Measurements from ENCODE around the gene TMEM167B.

TMEM167B gene

DNA sequence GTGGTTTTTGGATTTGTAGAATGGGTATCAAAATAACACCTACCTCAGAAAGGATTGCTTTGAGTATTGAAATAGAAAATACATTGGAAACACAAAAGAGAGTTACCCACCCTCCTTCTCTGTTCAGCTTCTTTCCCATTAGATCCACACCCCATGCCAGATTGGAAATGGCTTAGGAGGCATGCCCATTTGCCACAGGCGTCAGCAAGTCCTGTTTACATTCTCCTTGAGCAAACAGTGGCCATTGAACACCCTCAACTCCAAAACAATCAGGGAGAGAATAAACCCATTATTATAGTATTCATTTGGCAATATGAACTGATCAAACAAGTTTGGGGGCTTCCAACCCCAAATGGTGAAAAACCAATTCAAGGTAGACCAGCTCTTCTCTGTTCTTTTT, 25.7 kb downstream of the TMEM167B start:
- Histone ChIP-seq H3K4me3 (ENCODE audit: low read depth in 1 of 2, low read length in 2 of 2) (no peak overlapping the region), H3K36me3 (ENCODE audit: insufficient read depth, low read length) (no peaks in the 10 kb centered on the region), H3K27ac (ENCODE audit: low read depth, low read length) (no peak overlapping the region), H3K27me3 (ENCODE audit: control insufficient read depth in 1 of 2, insufficient read depth in 2 of 2, low read length in 2 of 2) (peaks cover 18 to 26% of the 10 kb centered on the region in 2 donors), H3K9me3 (ENCODE audit: low read length) (no peaks in the 10 kb centered on the region), H3K4me1 (ENCODE audit: insufficient read depth, low read length) (peaks cover 21% of the 10 kb centered on the region), H3K9ac (ENCODE audit: low read length) (no peak overlapping the region)

GRCh38 chr1:109118089-109118488, 27.5 kb downstream of the TMEM167B start:
- H3K27me3 ChIP-seq (ENCODE audit: control insufficient read depth in 1 of 2, insufficient read depth in 2 of 2, low read length in 2 of 2), result peaks cover 18 to 26% of the 10 kb centered on the region in 2 donors
- H3K9ac ChIP-seq (ENCODE audit: low read length), result no peak overlapping the region
- H3K36me3 ChIP-seq (ENCODE audit: insufficient read depth, low read length), result no peaks in the 10 kb centered on the region
- H3K4me3 ChIP-seq (ENCODE audit: low read depth in 1 of 2, low read length in 2 of 2), result no peak overlapping the region
- H3K27ac ChIP-seq (ENCODE audit: low read depth, low read length), result no peak overlapping the region
- no peaks in the 10 kb centered on the region for H3K9me3 ChIP-seq (ENCODE audit: low read length)
- H3K4me1 ChIP-seq (ENCODE audit: insufficient read depth, low read length), result peaks cover 8% of the 10 kb centered on the region

- Histone ChIP-seq H3K27ac (ENCODE audit: low read depth, low read length) (no peak overlapping the region), H3K4me1 (ENCODE audit: insufficient read depth, low read length) (no peaks in the 10 kb centered on the region), H3K27me3 (ENCODE audit: control insufficient read depth in 1 of 2, insufficient read depth in 2 of 2, low read length in 2 of 2) (peaks cover 0 to 11% of the 10 kb centered on the region in 2 donors), H3K9me3 (ENCODE audit: low read length) (no peaks in the 10 kb centered on the region), H3K4me3 (ENCODE audit: low read depth in 1 of 2, low read length in 2 of 2) (no peak overlapping the region), H3K36me3 (ENCODE audit: insufficient read depth, low read length) (no peaks in the 10 kb centered on the region), H3K9ac (ENCODE audit: low read length) (no peak overlapping the region)
Observed at GRCh38 chr1:109120356-109120755, 29.8 kb downstream of the TMEM167B start.

DNA sequence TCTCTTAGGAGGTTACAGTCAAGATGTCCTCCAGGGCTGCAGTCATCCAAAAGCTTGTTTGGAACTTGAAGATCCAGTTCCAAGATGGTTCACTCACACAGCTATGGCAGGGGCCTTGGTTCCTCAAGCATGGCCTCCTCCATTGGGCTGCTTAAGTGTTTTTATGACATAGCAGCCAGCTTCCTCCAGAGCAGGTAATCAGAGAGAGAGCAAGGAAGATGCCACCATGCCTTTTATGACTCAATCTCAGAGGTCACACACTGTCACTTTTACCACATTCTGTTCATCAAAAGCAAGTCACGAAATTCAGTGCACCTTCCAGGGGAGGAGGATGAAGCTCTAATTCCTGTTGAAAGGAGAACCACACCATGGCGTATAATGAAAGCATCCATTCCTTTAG, 40.5 kb downstream of the TMEM167B start:
- Histone ChIP-seq H3K27me3 (ENCODE audit: control insufficient read depth in 1 of 2, insufficient read depth in 2 of 2, low read length in 2 of 2) (no peaks in the 10 kb centered on the region), H3K36me3 (ENCODE audit: insufficient read depth, low read length) (no peaks in the 10 kb centered on the region), H3K4me3 (ENCODE audit: low read depth in 1 of 2, low read length in 2 of 2) (no peak overlapping the region), H3K9ac (ENCODE audit: low read length) (no peak overlapping the region), H3K27ac (ENCODE audit: low read depth, low read length) (no peak overlapping the region), H3K4me1 (ENCODE audit: insufficient read depth, low read length) (no peaks in the 10 kb centered on the region), H3K9me3 (ENCODE audit: low read length) (no peaks in the 10 kb centered on the region)

DNA sequence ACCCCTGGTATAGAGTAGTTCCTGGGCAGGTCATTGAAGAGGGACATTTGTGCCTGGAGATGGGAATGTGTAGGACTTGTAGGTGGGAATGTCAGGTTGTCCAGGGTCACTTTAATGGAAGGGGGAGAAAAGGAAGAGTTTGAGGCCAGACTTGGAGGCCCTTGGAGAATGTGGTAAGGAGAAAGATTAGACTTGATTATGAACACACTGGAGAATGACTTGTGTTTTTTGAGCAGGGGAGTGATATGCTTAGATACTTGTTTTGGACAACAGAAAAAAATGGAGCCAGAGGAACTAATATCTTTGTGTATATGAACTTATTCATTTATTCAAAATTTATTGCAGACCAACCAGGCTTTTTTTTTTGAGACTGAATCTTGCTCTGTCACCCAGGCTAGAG, 41.2 kb downstream of the TMEM167B start:
- Histone ChIP-seq H3K4me1 (ENCODE audit: insufficient read depth, low read length) (no peaks in the 10 kb centered on the region), H3K9me3 (ENCODE audit: low read length) (no peaks in the 10 kb centered on the region), H3K9ac (ENCODE audit: low read length) (no peak overlapping the region), H3K36me3 (ENCODE audit: insufficient read depth, low read length) (no peaks in the 10 kb centered on the region), H3K4me3 (ENCODE audit: low read depth in 1 of 2, low read length in 2 of 2) (no peak overlapping the region), H3K27me3 (ENCODE audit: control insufficient read depth in 1 of 2, insufficient read depth in 2 of 2, low read length in 2 of 2) (no peaks in the 10 kb centered on the region), H3K27ac (ENCODE audit: low read depth, low read length) (no peak overlapping the region)

GRCh38 chr1:109133002-109133706, 42.6 kb downstream of the TMEM167B start:
- no peaks in the 10 kb centered on the region for H3K27me3 ChIP-seq (ENCODE audit: control insufficient read depth in 1 of 2, insufficient read depth in 2 of 2, low read length in 2 of 2)
- H3K36me3 ChIP-seq (ENCODE audit: insufficient read depth, low read length), result no peaks in the 10 kb centered on the region
- no peaks in the 10 kb centered on the region for H3K9me3 ChIP-seq (ENCODE audit: low read length)
- no peak overlapping the region for H3K27ac ChIP-seq (ENCODE audit: low read depth, low read length)
- no peaks in the 10 kb centered on the region for H3K4me1 ChIP-seq (ENCODE audit: insufficient read depth, low read length)
- no peak overlapping the region for H3K4me3 ChIP-seq (ENCODE audit: low read depth in 1 of 2, low read length in 2 of 2)
- H3K9ac ChIP-seq (ENCODE audit: low read length), result no peak overlapping the region

- Histone ChIP-seq H3K9ac (ENCODE audit: low read length) (no peak overlapping the region), H3K4me3 (ENCODE audit: low read depth in 1 of 2, low read length in 2 of 2) (no peak overlapping the region), H3K36me3 (ENCODE audit: insufficient read depth, low read length) (no peaks in the 10 kb centered on the region), H3K4me1 (ENCODE audit: insufficient read depth, low read length) (no peaks in the 10 kb centered on the region), H3K27me3 (ENCODE audit: control insufficient read depth in 1 of 2, insufficient read depth in 2 of 2, low read length in 2 of 2) (no peaks in the 10 kb centered on the region), H3K9me3 (ENCODE audit: low read length) (no peaks in the 10 kb centered on the region), H3K27ac (ENCODE audit: low read depth, low read length) (no peak overlapping the region)
Observed at GRCh38 chr1:109133815-109134214, 43.3 kb downstream of the TMEM167B start.

DNA sequence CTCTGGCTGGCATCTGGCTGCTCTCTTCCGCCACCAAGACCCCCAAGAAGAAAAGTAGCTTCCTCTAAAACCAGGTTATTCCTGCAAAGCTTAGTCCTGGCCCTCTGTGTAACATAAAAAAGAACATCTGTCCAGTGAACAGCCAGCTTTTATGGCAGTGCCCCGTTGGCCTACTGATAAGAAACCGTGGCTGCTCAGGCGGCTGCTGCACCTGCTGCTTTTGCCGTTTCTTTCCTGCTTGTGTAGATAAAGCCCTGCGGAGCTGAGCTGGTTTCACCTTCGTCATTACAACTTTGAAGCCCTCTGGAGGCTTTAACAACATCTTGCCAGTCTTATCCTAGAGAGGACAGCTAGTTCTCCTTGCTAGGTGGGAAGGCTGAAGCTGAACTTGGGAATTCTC, 43.9 kb downstream of the TMEM167B start:
- no peak overlapping the region for H3K9ac ChIP-seq (ENCODE audit: low read length)
- no peaks in the 10 kb centered on the region for H3K4me1 ChIP-seq (ENCODE audit: insufficient read depth, low read length)
- H3K4me3 ChIP-seq (ENCODE audit: low read depth in 1 of 2, low read length in 2 of 2), result no peak overlapping the region
- H3K27ac ChIP-seq (ENCODE audit: low read depth, low read length), result no peak overlapping the region
- H3K36me3 ChIP-seq (ENCODE audit: insufficient read depth, low read length), result no peaks in the 10 kb centered on the region
- H3K27me3 ChIP-seq (ENCODE audit: control insufficient read depth in 1 of 2, insufficient read depth in 2 of 2, low read length in 2 of 2), result no peaks in the 10 kb centered on the region
- H3K9me3 ChIP-seq (ENCODE audit: low read length), result no peaks in the 10 kb centered on the region

GRCh38 chr1:109135940-109136339, 45.4 kb downstream of the TMEM167B start:
- Histone ChIP-seq H3K36me3 (ENCODE audit: insufficient read depth, low read length) (no peaks in the 10 kb centered on the region), H3K27me3 (ENCODE audit: control insufficient read depth in 1 of 2, insufficient read depth in 2 of 2, low read length in 2 of 2) (no peaks in the 10 kb centered on the region), H3K4me1 (ENCODE audit: insufficient read depth, low read length) (no peaks in the 10 kb centered on the region), H3K4me3 (ENCODE audit: low read depth in 1 of 2, low read length in 2 of 2) (no peak overlapping the region), H3K9me3 (ENCODE audit: low read length) (no peaks in the 10 kb centered on the region), H3K9ac (ENCODE audit: low read length) (no peak overlapping the region), H3K27ac (ENCODE audit: low read depth, low read length) (no peak overlapping the region)

GRCh38 chr1:109136766-109137165, 46.2 kb downstream of the TMEM167B start:
- Histone ChIP-seq H3K4me3 (ENCODE audit: low read depth in 1 of 2, low read length in 2 of 2) (no peak overlapping the region), H3K27ac (ENCODE audit: low read depth, low read length) (no peak overlapping the region), H3K36me3 (ENCODE audit: insufficient read depth, low read length) (no peaks in the 10 kb centered on the region), H3K27me3 (ENCODE audit: control insufficient read depth in 1 of 2, insufficient read depth in 2 of 2, low read length in 2 of 2) (no peaks in the 10 kb centered on the region), H3K9me3 (ENCODE audit: low read length) (no peaks in the 10 kb centered on the region), H3K9ac (ENCODE audit: low read length) (no peak overlapping the region), H3K4me1 (ENCODE audit: insufficient read depth, low read length) (no peaks in the 10 kb centered on the region)

GRCh38 chr1:109137958-109138357, 47.4 kb downstream of the TMEM167B start:
- H3K36me3 ChIP-seq (ENCODE audit: insufficient read depth, low read length), result no peaks in the 10 kb centered on the region
- H3K4me3 ChIP-seq (ENCODE audit: low read depth in 1 of 2, low read length in 2 of 2), result no peak overlapping the region
- H3K27me3 ChIP-seq (ENCODE audit: control insufficient read depth in 1 of 2, insufficient read depth in 2 of 2, low read length in 2 of 2), result no peaks in the 10 kb centered on the region
- H3K9me3 ChIP-seq (ENCODE audit: low read length), result no peaks in the 10 kb centered on the region
- H3K27ac ChIP-seq (ENCODE audit: low read depth, low read length), result no peak overlapping the region
- no peak overlapping the region for H3K9ac ChIP-seq (ENCODE audit: low read length)
- no peaks in the 10 kb centered on the region for H3K4me1 ChIP-seq (ENCODE audit: insufficient read depth, low read length)

DNA sequence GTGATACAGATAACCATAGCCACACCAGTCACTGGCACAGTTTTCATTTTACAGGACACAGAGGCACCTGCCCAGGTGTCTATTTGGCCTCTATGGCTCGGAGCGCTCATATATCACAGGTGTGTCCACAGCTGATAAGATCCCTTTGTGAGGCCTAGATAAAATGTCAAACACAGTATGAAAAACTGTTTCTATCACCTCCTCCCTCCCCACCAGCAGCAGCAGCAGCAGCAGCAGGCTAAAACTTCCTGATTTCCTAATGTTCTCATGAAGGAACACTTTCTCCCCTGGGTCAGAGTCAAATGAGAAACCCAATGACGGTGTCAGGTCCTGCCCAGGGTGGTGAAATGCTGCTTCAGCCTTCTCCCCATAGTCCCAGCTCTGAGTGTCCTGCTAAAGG, 47.8 kb downstream of the TMEM167B start:
- no peak overlapping the region for H3K27ac ChIP-seq (ENCODE audit: low read depth, low read length)
- H3K4me1 ChIP-seq (ENCODE audit: insufficient read depth, low read length), result no peaks in the 10 kb centered on the region
- no peaks in the 10 kb centered on the region for H3K27me3 ChIP-seq (ENCODE audit: control insufficient read depth in 1 of 2, insufficient read depth in 2 of 2, low read length in 2 of 2)
- H3K9ac ChIP-seq (ENCODE audit: low read length), result no peak overlapping the region
- no peaks in the 10 kb centered on the region for H3K36me3 ChIP-seq (ENCODE audit: insufficient read depth, low read length)
- no peaks in the 10 kb centered on the region for H3K9me3 ChIP-seq (ENCODE audit: low read length)
- H3K4me3 ChIP-seq (ENCODE audit: low read depth in 1 of 2, low read length in 2 of 2), result no peak overlapping the region

Measured in muscle layer of colon (tissue), 2 donors.